SU-DHL-6 (cell line): ENCODE measurements around the gene TBX19.

Experiments
- H2AFZ ChIP-seq: fragments of 200-600 bp; sonication (generic); 2 replicates; pipeline ENCODE4 v1.6.1; 2014; ENCODE audit warnings: low read depth, mild to moderate bottlenecking, moderate library complexity, mixed read lengths, antibody characterized with exemption, low read length; ENCODE audit not compliant: severe bottlenecking
- H3F3A ChIP-seq: fragments of 200-600 bp; shearing (Covaris generic); 2 replicates; pipeline ENCODE4 v1.6.0; 2016; ENCODE audit warnings: antibody characterized with exemption, mild to moderate bottlenecking; ENCODE audit not compliant: insufficient read depth
- H3K27ac ChIP-seq: fragments of 200-600 bp; sonication (generic); 2 replicates; pipeline ENCODE4 v1.5.1; 2016; ENCODE audit warnings: low read depth, mild to moderate bottlenecking, low read length, moderate library complexity, mixed read lengths
- H3K27me3 ChIP-seq: fragments of 200-600 bp; sonication (generic), shearing (Covaris generic); 2 replicates; pipeline ENCODE4 v1.6.0; 2014; ENCODE audit warnings: mild to moderate bottlenecking, low read length
- H3K36me3 ChIP-seq: fragments of 200-600 bp; sonication (generic); 2 replicates; pipeline ENCODE4 v1.6.1; 2014; ENCODE audit warnings: mild to moderate bottlenecking, low read length, mixed read lengths
- H3K4me2 ChIP-seq: fragments of 300-600, 200-600 bp; shearing (Covaris generic), sonication (generic); 2 replicates; pipeline ENCODE4 v1.6.0; 2014; ENCODE audit warnings: low read length, low read depth, mild to moderate bottlenecking; ENCODE audit not compliant: poor library complexity, severe bottlenecking
- H3K4me3 ChIP-seq: fragments of 200-600 bp; sonication (generic); 2 replicates; pipeline ENCODE4 v1.5.1; 2014; ENCODE audit warnings: antibody characterized with exemption, low read length, mild to moderate bottlenecking, mixed read lengths; ENCODE audit not compliant: insufficient read depth, poor library complexity, severe bottlenecking
- H3K79me2 ChIP-seq: fragments of 200-600 bp; sonication (generic); 2 replicates; pipeline ENCODE4 v1.6.1; 2014; ENCODE audit warnings: mild to moderate bottlenecking, low read length, moderate library complexity; ENCODE audit not compliant: insufficient read depth
- H3K9ac ChIP-seq: fragments of 200-600 bp; sonication (generic); 2 replicates; pipeline ENCODE4 v1.7.0; 2014; ENCODE audit warnings: mild to moderate bottlenecking, low read length
- H3K9me2 ChIP-seq: fragments of 200-600 bp; sonication (generic); replicated peaks from 2 replicates; pipeline ENCODE4 v1.6.1; 2014; ENCODE audit warnings: low read length; ENCODE audit not compliant: insufficient read depth
- H3K9me3 ChIP-seq: fragments of 200-600 bp; sonication (generic); 2 replicates; pipeline ENCODE4 v1.6.1; 2014; ENCODE audit warnings: low read length, mixed read lengths; ENCODE audit not compliant: insufficient read depth
- H4K20me1 ChIP-seq: fragments of 200-600 bp; sonication (generic); 2 replicates; pipeline ENCODE4 v1.6.1; 2014; ENCODE audit warnings: low read depth, mild to moderate bottlenecking, antibody characterized with exemption, low read length, moderate library complexity, mixed read lengths
- CTCF ChIP-seq: fragments of 200-600 bp; sonication (generic); IDR thresholded peaks from one replicate; pipeline ENCODE4 v1.5.1; 2017; ENCODE audit warnings: antibody characterized with exemption, mild to moderate bottlenecking, low read length, moderate library complexity; ENCODE audit not compliant: insufficient read depth, poor library complexity, severe bottlenecking
- EZH2phosphoT487 ChIP-seq: fragments of 200-600 bp; sonication (generic), shearing (Covaris generic); conservative IDR thresholded peaks from 2 replicates; pipeline ENCODE4 v1.6.1; 2018; ENCODE audit warnings: mild to moderate bottlenecking, antibody characterized with exemption, low read length, moderate library complexity, mixed read lengths

Gene TBX19

DNA sequence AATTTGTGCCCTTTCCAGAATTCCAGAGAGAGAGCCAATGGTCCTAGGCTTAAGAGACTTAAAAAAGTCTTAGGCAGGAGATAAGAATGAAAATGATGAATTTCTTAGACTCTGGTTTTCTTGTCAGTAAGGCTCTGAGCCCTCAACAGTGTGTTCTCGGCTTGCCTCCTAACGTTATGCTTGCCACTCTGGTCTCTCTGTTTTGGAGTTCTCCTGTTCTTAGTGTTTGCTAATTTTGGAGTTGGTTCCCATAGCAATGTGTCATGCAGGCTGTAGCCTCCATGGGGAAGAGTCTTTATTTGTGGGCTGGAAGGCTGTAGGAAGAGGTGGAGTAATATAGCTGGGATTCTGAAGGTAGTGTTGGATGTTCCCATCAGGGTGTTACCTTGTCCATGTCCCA, 19.9 kb downstream of the TBX19 start:
- no peak for TF ChIP-seq CTCF
- no peak for TF ChIP-seq EZH2phosphoT487
- H2AFZ ChIP-seq: no peak overlapping the region

DNA sequence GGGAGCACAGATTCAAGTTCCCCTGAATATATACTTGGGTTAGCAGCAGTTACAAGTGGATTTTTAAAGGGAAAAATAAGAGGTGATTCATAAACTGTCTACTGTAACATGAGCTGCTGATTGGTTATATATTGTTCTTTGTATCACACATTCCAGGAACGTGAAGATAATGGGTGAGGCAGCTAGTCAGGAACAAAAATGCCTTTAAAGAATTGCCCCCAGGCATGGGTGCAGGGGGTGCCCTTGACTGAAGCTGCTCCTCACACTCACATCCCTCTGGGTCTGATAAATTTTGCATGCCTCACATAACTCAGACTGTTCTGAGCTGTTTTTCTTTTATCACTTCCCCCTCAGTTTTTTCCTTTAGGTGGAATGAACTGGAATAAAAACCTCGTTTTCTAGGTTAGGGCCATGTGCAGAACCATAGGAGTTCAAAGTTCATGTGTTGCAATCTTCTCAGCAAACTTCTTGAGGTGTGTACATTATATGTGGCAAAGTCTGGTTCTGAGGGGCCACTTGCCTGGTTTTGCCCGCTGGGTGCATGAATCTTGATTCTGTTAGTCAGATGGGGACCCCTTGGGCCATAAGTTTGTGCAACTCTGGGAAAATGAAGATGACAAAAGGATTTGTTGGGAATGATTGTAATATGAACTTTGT, 21.1 kb downstream of the TBX19 start:
- H3K27me3 ChIP-seq: no peaks in the 10 kb centered on the region
- H3F3A ChIP-seq: no peaks in the 10 kb centered on the region
- H3K9me2 ChIP-seq: no peaks in the 10 kb centered on the region
- H3K9ac ChIP-seq: no peak overlapping the region
- H4K20me1 ChIP-seq: no peaks in the 10 kb centered on the region
- H3K36me3 ChIP-seq: no peaks in the 10 kb centered on the region
- H3K4me3 ChIP-seq: no peak overlapping the region
- H3K27ac ChIP-seq: no peak overlapping the region
- H3K4me2 ChIP-seq: no peak overlapping the region
- H3K79me2 ChIP-seq: no peaks in the 10 kb centered on the region
- no peaks in the 10 kb centered on the region for H3K9me3 ChIP-seq
- no peak overlapping the region for H2AFZ ChIP-seq
- no peak for TF ChIP-seq CTCF
- TF ChIP-seq EZH2phosphoT487: no peak

More for the DNA sequence above, 19.9 kb downstream of the TBX19 start:
- H3K9ac ChIP-seq: no peak overlapping the region
- no peaks in the 10 kb centered on the region for H3K9me3 ChIP-seq
- no peak overlapping the region for H3K27ac ChIP-seq
- no peaks in the 10 kb centered on the region for H3K27me3 ChIP-seq
- no peaks in the 10 kb centered on the region for H3K79me2 ChIP-seq
- no peaks in the 10 kb centered on the region for H3F3A ChIP-seq
- no peak overlapping the region for H3K4me3 ChIP-seq
- H4K20me1 ChIP-seq: no peaks in the 10 kb centered on the region
- H3K9me2 ChIP-seq: no peaks in the 10 kb centered on the region
- no peaks in the 10 kb centered on the region for H3K36me3 ChIP-seq
- no peak overlapping the region for H3K4me2 ChIP-seq

DNA sequence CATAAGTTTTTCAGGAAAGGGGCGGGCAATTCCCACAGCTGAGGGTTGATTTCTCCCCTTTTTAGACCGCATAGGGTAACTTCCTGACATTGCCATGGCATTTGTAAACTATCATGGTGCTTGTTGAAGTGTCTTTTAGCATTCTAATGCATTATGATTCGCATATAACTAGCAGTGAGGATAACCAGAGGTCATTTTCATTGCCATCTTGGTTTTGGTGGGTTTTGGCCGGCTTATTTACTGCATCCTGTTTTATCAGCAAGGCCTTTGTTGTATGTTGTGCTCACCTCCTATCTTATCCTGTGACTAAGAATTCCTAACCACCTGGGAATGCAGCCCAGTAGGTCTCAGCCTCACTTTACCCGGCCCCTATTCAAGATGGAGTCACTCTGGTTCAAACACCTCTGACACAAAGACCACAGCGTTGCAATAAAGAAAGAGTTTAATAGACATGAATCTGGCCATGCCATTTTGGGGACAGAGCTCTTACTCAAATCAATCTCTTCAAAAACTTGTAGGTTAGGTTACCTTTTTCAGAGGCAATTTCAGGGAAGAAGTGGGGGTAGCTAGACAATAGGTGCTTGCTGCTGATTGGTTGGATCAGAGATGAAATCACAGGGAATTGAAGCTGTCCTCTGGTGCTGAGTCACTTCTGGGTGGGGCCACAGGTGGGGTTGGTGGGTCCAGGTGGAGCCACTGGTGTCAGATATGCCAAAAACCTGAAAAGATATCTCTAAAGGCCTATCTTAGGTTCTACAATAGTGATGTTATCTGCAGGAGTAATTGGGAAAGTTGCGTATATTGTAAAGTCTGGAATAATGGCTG, 23.3 kb downstream of the TBX19 start:
- H3K4me3 ChIP-seq: no peak overlapping the region
- no peaks in the 10 kb centered on the region for H3K27me3 ChIP-seq
- no peak overlapping the region for H2AFZ ChIP-seq
- no peaks in the 10 kb centered on the region for H3K9me2 ChIP-seq
- no peaks in the 10 kb centered on the region for H3F3A ChIP-seq
- no peak overlapping the region for H3K4me2 ChIP-seq
- no peaks in the 10 kb centered on the region for H3K36me3 ChIP-seq
- TF ChIP-seq EZH2phosphoT487 (no peak), CTCF (no peak)
- H3K27ac ChIP-seq: no peak overlapping the region
- H3K79me2 ChIP-seq: no peaks in the 10 kb centered on the region
- H3K9me3 ChIP-seq: no peaks in the 10 kb centered on the region
- H4K20me1 ChIP-seq: no peaks in the 10 kb centered on the region
- H3K9ac ChIP-seq: no peak overlapping the region
